ENCODE measurements around the gene MYO7B.

DNA sequence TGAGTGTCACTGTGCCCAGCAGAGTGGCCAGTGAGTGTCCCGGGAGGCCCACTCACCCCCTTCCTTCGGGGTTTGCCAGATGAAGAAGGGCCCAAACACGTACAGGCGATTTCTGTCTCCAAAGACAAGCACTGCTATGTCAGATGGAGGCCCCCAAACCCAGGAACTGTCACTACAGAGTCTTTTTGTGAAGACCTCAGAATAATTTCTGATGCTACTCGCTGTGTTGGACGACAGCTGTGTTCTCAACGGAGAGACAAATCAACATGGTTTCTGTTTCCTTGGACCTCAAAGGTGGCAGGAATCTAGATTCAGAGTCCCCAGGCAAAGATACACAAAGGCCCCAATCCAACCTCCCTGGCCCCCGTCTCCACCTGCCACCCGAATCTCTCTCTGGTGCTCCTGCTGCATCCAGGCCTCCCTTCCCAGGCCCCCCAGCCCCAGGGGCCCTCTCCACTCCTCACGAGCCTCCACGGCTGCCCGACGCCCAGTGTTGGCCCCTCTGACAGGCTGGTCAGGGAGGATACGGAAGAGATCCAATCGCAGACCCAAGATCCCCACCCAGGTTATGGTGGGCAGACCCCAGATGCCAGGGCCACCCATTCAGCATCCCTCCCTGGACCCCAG is 108.1 kb downstream of the MYO7B start:
- TF ChIP-seq, protein P1, sequence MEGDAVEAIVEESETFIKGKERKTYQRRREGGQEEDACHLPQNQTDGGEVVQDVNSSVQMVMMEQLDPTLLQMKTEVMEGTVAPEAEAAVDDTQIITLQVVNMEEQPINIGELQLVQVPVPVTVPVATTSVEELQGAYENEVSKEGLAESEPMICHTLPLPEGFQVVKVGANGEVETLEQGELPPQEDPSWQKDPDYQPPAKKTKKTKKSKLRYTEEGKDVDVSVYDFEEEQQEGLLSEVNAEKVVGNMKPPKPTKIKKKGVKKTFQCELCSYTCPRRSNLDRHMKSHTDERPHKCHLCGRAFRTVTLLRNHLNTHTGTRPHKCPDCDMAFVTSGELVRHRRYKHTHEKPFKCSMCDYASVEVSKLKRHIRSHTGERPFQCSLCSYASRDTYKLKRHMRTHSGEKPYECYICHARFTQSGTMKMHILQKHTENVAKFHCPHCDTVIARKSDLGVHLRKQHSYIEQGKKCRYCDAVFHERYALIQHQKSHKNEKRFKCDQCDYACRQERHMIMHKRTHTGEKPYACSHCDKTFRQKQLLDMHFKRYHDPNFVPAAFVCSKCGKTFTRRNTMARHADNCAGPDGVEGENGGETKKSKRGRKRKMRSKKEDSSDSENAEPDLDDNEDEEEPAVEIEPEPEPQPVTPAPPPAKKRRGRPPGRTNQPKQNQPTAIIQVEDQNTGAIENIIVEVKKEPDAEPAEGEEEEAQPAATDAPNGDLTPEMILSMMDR (IDR thresholded peaks at IDR 0.05; ENCODE audit: borderline replicate concordance, extremely low read depth, low read length, poor library complexity, severe bottlenecking), result no peak
- no peak for TF ChIP-seq EZH2 (IDR thresholded peaks at IDR 0.05; ENCODE audit: borderline replicate concordance, low read depth, low read length, severe bottlenecking)
